Subcutaneous abdominal adipose tissue (tissue), 5 donors: ENCODE data around the gene FAH.

Source experiments
- H3K27ac ChIP-seq: one replicate; pipeline ENCODE4 v1.7.0; 2013; ENCODE audit warnings: low read depth, mild to moderate bottlenecking, inconsistent platforms, low read length, moderate library complexity
- H3K27me3 ChIP-seq, 5 donors: one replicate each; pipeline ENCODE4 v1.7.0; 2013; ENCODE audit warnings: low read length in 5 of 5, inconsistent platforms in 1 of 5; ENCODE audit not compliant: control insufficient read depth in 5 of 5, insufficient read depth in 4 of 5
- H3K36me3 ChIP-seq, 5 donors: one replicate each; pipeline ENCODE4 v1.7.0; 2013; ENCODE audit warnings: low read length in 5 of 5; ENCODE audit not compliant: control insufficient read depth in 5 of 5, insufficient read depth in 5 of 5
- H3K4me1 ChIP-seq, 5 donors: one replicate each; pipeline ENCODE4 v1.7.0; 2013; ENCODE audit warnings: low read length in 5 of 5, mild to moderate bottlenecking in 3 of 5, moderate library complexity in 1 of 5; ENCODE audit not compliant: control insufficient read depth in 5 of 5, insufficient read depth in 5 of 5
- H3K4me3 ChIP-seq, 5 donors: one replicate each; pipeline ENCODE4 v1.7.0; 2013; ENCODE audit warnings: low read length in 5 of 5, low read depth in 1 of 5
- H3K9ac ChIP-seq, 5 donors: one replicate each; pipeline ENCODE4 v1.7.0; 2013; ENCODE audit warnings: low read length in 5 of 5, mild to moderate bottlenecking in 4 of 5, moderate library complexity in 3 of 5
- H3K9me3 ChIP-seq, 5 donors: one replicate each; pipeline ENCODE4 v1.7.0; 2013; ENCODE audit warnings: low read length in 5 of 5; ENCODE audit not compliant: control insufficient read depth in 5 of 5
- donor health status: healthy.
- donor health status: healthy.
- donor health status: healthy.
- donor health status: healthy.
- donor health status: healthy.

Gene FAH

DNA sequence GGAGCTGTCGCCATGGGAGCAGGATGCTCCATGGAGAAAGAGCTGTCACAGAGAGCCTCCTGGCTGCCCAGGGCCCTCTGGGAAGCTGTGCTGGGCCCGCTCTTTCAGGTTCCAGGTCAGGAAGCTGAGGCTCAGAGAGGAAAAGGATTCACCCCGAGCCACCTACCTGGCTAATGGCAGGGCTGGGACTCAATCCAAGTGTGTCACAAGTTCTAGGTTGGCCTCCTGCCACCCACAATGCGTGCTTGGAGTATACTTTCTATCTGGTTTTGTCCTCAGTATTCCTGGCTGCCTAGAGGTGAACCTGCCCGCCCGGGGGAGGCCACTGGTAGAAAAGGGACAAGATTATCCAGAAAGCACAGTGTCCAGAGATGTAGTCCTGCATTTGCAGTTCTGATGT lies 23.6 kb downstream of the FAH start:
- Histone ChIP-seq H3K9me3 (no peaks in the 10 kb centered on the region), H3K9ac (peak overlapping the region in 2 of 5 donors; percentile 31 to 41), H3K27me3 (no peaks in the 10 kb centered on the region), H3K36me3 (peaks cover 2 to 71% (median 57%) of the 10 kb centered on the region in 5 donors), H3K4me3 (no peak overlapping the region), H3K4me1 (peaks cover 6 to 75% (median 64%) of the 10 kb centered on the region in 5 donors), H3K27ac (peak overlapping the region; percentile 77)

DNA sequence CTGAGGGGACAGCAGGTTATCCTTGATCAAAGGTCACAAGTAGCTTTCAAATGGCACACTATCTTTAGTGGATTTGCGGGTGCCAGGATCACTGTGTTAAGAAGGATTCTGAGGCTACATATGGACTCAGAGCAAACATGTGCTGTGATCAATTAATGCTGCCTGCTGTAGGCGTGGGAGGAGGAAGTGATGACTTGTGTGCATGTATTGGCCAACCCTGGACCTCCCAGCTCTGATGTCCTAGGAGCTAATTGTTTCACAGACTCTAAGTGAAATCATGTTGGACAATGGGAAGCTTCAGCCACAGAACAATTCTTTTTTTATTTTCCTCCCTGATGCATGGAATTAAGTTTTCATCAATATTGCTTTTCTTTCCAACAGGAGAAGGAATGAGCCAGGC lies 24.4 kb downstream of the FAH start:
- Histone ChIP-seq H3K9ac (no peak overlapping the region), H3K27me3 (no peaks in the 10 kb centered on the region), H3K27ac (no peak overlapping the region), H3K4me1 (peaks cover 7 to 75% (median 60%) of the 10 kb centered on the region in 5 donors), H3K9me3 (no peaks in the 10 kb centered on the region), H3K36me3 (peaks cover 2 to 78% (median 64%) of the 10 kb centered on the region in 5 donors), H3K4me3 (no peak overlapping the region)

DNA sequence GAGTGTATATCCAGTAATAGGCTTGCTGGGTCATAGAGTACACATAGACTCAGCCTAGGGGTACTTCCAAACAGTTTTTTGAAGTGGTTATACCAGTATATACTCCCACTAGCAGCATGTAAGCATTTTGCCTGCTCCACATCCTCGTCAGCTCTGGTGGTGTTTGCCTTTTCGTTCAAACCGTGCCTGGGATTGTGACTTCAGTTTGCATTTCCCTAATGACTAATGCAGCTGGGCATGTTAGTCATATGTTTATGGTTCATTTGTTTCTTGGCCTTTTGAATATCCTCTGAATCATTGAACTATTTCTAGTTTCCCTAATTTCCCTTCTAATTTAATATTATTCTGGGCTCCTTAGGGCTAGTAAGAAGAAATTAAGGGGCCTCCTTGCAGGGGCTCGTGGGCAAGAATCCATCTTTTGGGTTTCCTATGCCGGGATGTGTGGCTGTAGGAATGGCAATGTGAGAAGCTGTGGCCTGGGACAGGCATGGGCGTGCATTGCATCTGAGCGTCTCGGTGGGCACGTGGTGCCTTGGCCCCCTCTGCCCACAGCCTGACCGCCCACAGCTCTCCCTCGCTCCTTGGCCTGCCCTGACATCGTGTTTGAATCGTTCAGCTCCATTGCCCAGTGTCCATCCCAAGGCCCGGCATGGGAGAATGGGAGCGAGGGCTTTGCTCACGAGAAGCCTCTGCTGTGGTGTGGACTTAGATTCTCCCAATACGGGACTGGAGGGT lies 26.4 kb downstream of the FAH start:
- Histone ChIP-seq H3K9me3 (no peaks in the 10 kb centered on the region), H3K4me1 (peaks cover 2 to 71% (median 58%) of the 10 kb centered on the region in 5 donors), H3K4me3 (no peak overlapping the region), H3K27me3 (no peaks in the 10 kb centered on the region), H3K27ac (peak overlapping the region; percentile 51), H3K36me3 (peaks cover 2 to 91% (median 78%) of the 10 kb centered on the region in 5 donors), H3K9ac (no peak overlapping the region)

DNA sequence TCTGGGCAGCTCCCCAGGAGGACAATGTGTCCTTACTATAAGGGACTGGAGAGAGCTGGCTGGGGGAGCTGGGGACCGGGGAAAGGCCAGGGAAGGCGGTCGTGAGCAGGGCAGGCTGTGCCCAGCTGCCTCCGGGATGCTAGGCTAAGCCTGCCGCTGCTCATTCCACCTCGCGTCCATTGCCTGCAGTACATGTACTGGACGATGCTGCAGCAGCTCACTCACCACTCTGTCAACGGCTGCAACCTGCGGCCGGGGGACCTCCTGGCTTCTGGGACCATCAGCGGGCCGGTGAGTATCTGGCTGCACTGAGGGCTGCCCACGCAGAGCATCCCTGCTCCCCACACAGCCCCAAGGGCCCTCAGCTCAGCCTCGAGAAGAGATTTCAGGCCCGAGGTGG lies 27.1 kb downstream of the FAH start:
- H3K4me1 ChIP-seq, result peaks cover 2 to 63% (median 56%) of the 10 kb centered on the region in 5 donors
- H3K4me3 ChIP-seq, result no peak overlapping the region
- H3K36me3 ChIP-seq, result peaks cover 2 to 93% (median 82%) of the 10 kb centered on the region in 5 donors
- H3K9ac ChIP-seq, result peak overlapping the region in 1 of 5 donors; percentile 19
- H3K9me3 ChIP-seq, result no peaks in the 10 kb centered on the region
- H3K27ac ChIP-seq, result peak overlapping the region; percentile 51
- H3K27me3 ChIP-seq, result no peaks in the 10 kb centered on the region

DNA sequence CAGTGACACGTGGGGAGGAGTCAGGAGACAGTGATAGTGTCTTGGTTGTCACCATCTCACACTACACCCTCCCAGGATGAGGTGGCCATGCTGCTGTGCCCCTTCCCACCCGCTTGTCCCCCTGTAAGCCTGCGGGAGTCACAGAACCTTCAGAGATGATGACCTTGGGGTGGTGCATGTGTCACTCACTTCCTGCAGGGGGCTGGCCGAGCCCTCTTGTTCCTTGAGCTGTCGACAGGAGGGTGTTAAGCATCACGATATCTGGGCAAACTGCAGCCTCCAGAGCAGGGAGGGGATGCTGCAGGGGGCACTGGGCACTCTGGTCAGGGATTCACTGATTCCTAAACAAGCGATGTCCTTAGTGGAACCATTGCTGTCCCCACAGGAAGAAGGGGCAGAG lies 27.7 kb downstream of the FAH start:
- Histone ChIP-seq H3K9me3 (no peaks in the 10 kb centered on the region), H3K27ac (no peak overlapping the region), H3K36me3 (peaks cover 2 to 93% (median 82%) of the 10 kb centered on the region in 5 donors), H3K27me3 (no peaks in the 10 kb centered on the region), H3K4me1 (peaks cover 2 to 58% (median 53%) of the 10 kb centered on the region in 5 donors), H3K4me3 (no peak overlapping the region), H3K9ac (no peak overlapping the region)

DNA sequence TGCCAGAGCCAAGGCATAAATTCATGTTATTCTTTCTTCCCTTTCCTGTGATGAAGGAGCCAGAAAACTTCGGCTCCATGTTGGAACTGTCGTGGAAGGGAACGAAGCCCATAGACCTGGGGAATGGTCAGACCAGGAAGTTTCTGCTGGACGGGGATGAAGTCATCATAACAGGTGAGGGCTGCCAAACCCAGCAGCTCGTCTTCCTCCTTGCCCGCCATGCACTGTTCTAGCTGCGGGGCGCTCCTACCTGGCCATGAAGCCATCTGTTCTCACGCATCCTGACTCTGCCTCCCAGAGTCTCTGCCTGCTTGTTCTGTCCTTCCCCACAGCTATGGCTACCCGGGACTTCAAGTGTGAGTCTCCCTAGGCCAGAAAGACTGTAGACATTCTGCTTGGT lies 28.2 kb downstream of the FAH start:
- no peak overlapping the region for H3K27ac ChIP-seq
- H3K4me1 ChIP-seq, result peaks cover 2 to 54% (median 51%) of the 10 kb centered on the region in 5 donors
- H3K9me3 ChIP-seq, result no peaks in the 10 kb centered on the region
- H3K4me3 ChIP-seq, result no peak overlapping the region
- H3K9ac ChIP-seq, result no peak overlapping the region
- no peaks in the 10 kb centered on the region for H3K27me3 ChIP-seq
- H3K36me3 ChIP-seq, result peaks cover 2 to 96% (median 85%) of the 10 kb centered on the region in 5 donors

DNA sequence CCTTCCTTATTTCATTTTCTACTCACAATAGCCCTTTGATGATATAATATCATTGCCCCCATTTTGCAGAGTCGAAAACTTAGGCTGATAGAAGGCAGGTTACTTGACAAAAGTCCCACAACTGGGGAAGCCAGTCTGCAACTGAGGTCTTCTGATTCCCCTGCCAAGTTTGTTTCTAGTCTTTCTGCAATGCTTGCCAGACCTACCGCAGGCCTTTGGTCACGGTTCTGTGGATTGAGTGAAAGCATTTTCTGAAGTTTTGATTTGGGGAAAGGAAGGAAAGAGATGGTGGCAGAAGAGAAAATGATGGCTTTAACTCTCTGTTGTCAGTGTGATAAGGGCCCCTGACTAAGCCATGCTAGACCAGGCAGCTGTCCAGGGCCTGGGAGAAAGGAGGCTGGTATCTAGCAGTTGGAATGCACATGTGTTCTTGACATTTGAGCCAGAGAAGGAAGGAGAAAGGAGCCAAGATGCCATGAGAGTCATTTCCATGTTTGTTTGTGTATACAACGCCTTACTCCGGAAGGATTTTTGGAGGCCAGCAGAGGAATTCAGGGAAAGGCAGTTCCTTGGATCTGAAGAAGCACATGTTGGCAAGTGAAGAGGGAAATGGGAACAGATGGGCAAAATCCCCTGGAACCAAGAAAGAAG lies 29.9 kb downstream of the FAH start:
- Histone ChIP-seq H3K36me3 (peaks cover 4 to 96% (median 87%) of the 10 kb centered on the region in 5 donors), H3K4me1 (peaks cover 2 to 48% (median 41%) of the 10 kb centered on the region in 5 donors), H3K4me3 (no peak overlapping the region), H3K9ac (no peak overlapping the region), H3K27me3 (no peaks in the 10 kb centered on the region), H3K27ac (no peak overlapping the region), H3K9me3 (no peaks in the 10 kb centered on the region)

DNA sequence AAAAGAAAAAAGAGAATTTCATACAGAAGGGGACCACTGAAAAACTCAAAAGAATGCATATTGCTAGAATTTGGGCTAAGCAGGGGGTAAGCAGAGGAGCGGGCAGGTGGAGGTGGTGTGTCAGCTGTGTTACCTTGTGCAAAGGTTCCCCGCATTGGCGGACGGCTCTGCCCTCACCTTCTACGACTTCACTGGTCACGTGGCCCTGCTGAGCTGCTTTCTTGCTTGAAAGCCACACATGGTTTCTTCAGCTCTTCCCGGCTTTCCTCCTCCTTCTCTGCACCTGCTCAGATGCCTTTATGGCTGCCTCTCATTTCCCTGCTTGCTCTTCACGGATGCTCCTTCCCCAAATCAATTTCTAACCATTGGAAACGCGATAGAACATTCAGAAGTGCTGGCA lies 30.5 kb downstream of the FAH start:
- Histone ChIP-seq H3K36me3 (peaks cover 6 to 92% (median 86%) of the 10 kb centered on the region in 5 donors), H3K4me1 (peaks cover 2 to 54% (median 41%) of the 10 kb centered on the region in 5 donors), H3K9me3 (no peaks in the 10 kb centered on the region), H3K27me3 (no peaks in the 10 kb centered on the region), H3K4me3 (no peak overlapping the region), H3K27ac (no peak overlapping the region), H3K9ac (no peak overlapping the region)

DNA sequence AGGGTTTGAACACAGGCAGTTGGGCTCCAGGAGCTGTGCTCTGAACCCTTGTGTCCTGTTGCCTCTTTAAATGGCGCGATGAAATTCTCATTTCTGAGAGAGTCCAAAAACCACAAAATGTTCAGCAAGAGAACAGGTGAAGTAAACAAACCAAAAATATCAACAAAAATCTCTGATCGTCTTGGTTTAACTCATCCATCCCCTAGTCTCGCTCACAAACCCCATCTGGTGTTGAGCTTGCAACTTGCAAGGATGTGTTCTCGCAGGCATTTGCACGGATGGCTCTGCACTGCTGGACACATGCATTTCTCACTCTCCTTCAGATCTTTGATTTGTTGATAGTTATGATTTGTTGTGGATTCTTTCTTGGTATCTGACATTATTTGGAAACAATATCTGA lies 31.1 kb downstream of the FAH start:
- Histone ChIP-seq H3K27ac (no peak overlapping the region), H3K4me3 (no peak overlapping the region), H3K4me1 (peaks cover 2 to 54% (median 39%) of the 10 kb centered on the region in 5 donors), H3K9me3 (no peaks in the 10 kb centered on the region), H3K36me3 (peaks cover 6 to 92% (median 88%) of the 10 kb centered on the region in 5 donors), H3K27me3 (no peaks in the 10 kb centered on the region), H3K9ac (no peak overlapping the region)

DNA sequence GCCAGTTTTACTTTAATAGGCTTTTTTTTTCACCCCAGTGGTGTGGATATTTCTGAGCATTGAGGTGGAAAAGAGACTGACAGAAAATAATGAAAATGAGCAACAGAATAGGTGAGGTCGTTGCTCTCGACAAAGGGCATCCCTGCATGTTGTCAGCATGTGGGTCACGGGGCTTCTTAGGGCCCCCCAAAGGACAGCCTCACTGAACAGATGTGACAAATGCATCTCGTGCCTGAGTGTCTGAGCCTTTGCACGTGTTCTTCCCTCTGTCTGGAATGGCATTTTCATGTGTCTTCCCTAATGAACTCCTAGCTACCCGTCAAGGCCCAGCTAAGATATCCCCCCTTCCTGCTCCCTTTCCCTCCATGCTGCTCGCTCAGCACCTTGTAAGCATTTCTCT lies 31.8 kb downstream of the FAH start:
- Histone ChIP-seq H3K9ac (no peak overlapping the region), H3K27me3 (no peaks in the 10 kb centered on the region), H3K4me1 (peaks cover 2 to 50% (median 33%) of the 10 kb centered on the region in 5 donors), H3K27ac (no peak overlapping the region), H3K9me3 (no peaks in the 10 kb centered on the region), H3K36me3 (peaks cover 6 to 87% (median 84%) of the 10 kb centered on the region in 5 donors), H3K4me3 (no peak overlapping the region)
